Brain microvascular endothelial cell (primary cell): Measurements from ENCODE around the gene LRAT.

Experiments used
- DNase-seq: peaks from one replicate; pipeline ENCODE4 v3.0.0-alpha.2; 2020
- H3K27ac ChIP-seq: fragments of 250-450 bp; sonication (Bioruptor Pico); 2 replicates; pipeline ENCODE4 v1.5.1; 2020; ENCODE audit warnings: mild to moderate bottlenecking, moderate library complexity
- H3K27me3 ChIP-seq: fragments of 250-450 bp; sonication (Bioruptor Pico); replicated peaks from 2 replicates; pipeline ENCODE4 v1.5.1; 2020; ENCODE audit warnings: mild to moderate bottlenecking
- H3K36me3 ChIP-seq: fragments of 250-450 bp; sonication (Bioruptor Pico); replicated peaks from 2 replicates; pipeline ENCODE4 v1.5.1; 2020; ENCODE audit warnings: mild to moderate bottlenecking
- H3K4me3 ChIP-seq: 2 replicates; pipeline ENCODE4 v1.5.1; 2011; ENCODE audit warnings: low read depth, mild to moderate bottlenecking, control low read depth, low read length, moderate library complexity
- in situ Hi-C: cut with HindIII; loops from 2 replicates; pipeline ENCODE4 v1.10.0; 2017; ENCODE audit warnings: low sequenced_read_pairs, low pct_ligation_motif_present
- TF ChIP-seq, protein P1 (sequence below): IDR thresholded peaks from 2 replicates; pipeline ENCODE4 v1.5.1; 2011; ENCODE audit warnings: low read depth, mild to moderate bottlenecking, moderate library complexity, low read length, control low read depth, inconsistent platforms; ENCODE audit errors: missing control alignments

Gene LRAT

DNA sequence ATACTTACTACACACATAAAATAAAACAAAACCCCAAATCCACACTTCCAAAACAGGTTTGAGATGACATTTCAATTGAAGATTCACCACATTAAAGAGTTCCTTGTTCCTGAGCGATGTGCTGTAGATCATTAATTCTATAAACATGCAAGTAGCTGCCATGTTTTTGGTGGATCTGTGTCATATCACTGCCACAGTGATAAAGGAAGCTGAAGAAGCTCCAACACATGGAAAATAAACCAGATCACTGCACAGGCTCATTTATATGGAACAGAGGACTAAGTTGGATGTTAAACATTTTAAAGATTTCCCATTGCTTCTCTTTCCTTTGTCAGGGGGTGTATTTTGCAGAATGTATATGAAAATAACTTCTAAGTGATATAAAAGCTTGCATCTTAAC lies 34.5 kb downstream of the LRAT start:
- TF ChIP-seq, protein P1, sequence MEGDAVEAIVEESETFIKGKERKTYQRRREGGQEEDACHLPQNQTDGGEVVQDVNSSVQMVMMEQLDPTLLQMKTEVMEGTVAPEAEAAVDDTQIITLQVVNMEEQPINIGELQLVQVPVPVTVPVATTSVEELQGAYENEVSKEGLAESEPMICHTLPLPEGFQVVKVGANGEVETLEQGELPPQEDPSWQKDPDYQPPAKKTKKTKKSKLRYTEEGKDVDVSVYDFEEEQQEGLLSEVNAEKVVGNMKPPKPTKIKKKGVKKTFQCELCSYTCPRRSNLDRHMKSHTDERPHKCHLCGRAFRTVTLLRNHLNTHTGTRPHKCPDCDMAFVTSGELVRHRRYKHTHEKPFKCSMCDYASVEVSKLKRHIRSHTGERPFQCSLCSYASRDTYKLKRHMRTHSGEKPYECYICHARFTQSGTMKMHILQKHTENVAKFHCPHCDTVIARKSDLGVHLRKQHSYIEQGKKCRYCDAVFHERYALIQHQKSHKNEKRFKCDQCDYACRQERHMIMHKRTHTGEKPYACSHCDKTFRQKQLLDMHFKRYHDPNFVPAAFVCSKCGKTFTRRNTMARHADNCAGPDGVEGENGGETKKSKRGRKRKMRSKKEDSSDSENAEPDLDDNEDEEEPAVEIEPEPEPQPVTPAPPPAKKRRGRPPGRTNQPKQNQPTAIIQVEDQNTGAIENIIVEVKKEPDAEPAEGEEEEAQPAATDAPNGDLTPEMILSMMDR: no peak
- DNase-seq: no peak
- Histone ChIP-seq H3K36me3 (no peaks in the 10 kb centered on the region), H3K27ac (no peak overlapping the region), H3K4me3 (no peak overlapping the region), H3K27me3 (no peaks in the 10 kb centered on the region)
- in situ Hi-C loops: no loop called here

DNA sequence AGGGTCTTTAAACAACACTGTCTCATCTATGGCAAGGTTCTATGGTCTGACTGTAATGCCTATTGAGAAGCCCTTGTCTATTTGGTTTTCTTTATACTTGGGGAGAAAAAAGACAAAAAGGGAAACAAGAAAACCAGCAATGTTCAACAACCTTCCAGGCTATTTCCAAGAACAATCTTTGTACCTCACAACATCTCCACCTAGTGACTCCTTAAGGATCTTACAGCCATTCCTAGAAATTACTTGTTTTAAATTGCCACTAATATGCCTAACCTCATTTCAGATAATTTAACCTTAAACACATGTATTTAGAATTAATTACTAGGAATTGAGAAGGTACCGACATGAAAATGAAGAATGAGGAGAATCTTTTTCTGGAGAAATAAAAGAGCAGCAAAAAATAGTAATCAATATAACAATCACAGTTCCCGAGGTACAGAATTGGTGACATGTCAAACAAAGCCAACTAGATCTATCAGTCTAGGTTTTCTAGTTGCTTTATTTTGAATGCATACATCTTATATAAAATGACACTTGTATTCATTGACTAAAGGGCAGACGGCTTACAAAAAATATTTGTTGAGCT lies 35.7 kb downstream of the LRAT start:
- TF ChIP-seq, protein P1: peak; percentile 56
- in situ Hi-C loops: no loop called here
- no peak overlapping the region for H3K27ac ChIP-seq
- DNase-seq: no peak
- no peaks in the 10 kb centered on the region for H3K27me3 ChIP-seq
- H3K4me3 ChIP-seq: no peak overlapping the region
- H3K36me3 ChIP-seq: no peaks in the 10 kb centered on the region

- no peak for DNase-seq
Measured at GRCh38 chr4:154781126-154781982, 37.6 kb downstream of the LRAT start, which contains the start of gene RBM46. RBM46 (plus strand) TSS chr4:154781272; CDS start chr4:154796753, 15,481 bp downstream.

GRCh38 chr4:154781983-154782293 lies 38.1 kb downstream of the LRAT start:
- TF ChIP-seq, protein P1: no peak
- in situ Hi-C loops: no loop called here
- Histone ChIP-seq H3K27ac (no peak overlapping the region), H3K36me3 (no peaks in the 10 kb centered on the region), H3K4me3 (no peak overlapping the region), H3K27me3 (no peaks in the 10 kb centered on the region)
- DNase-seq: no peak

More at GRCh38 chr4:154781126-154781982, 37.6 kb downstream of the LRAT start, which contains the start of gene RBM46:
- no peak within 1 kb of the TSS for H3K4me3 ChIP-seq
- TF ChIP-seq, protein P1: no peak
- H3K27me3 ChIP-seq: no peaks in the 10 kb centered on the region
- no peaks in the 10 kb centered on the region for H3K36me3 ChIP-seq
- H3K27ac ChIP-seq: no peak within 1 kb of the TSS
- in situ Hi-C loops: no loop called here
